T47D (cell line): ENCODE measurements around the gene NBPF26.
"Not testable (repeated sequence)": the region's sequence is repeated elsewhere in the genome, so short reads cannot be mapped to it uniquely, and the experiment has no call there.

Experiments
- DNase-seq, 2 experiments: peaks; one replicate each; pipeline versions ENCODE4 v3.0.0 to v3.0.0-alpha.2; 2011 to 2012; ENCODE audit warnings: low read depth in 1 of 2, low spot score in 1 of 2
- in situ Hi-C: cut with HindIII; loops from 2 replicates; pipeline ENCODE4 v1.10.0; 2016; ENCODE audit warnings: low sequenced_read_pairs, low pct_unique_long_range_greater_than_20kb

Gene NBPF26

DNA sequence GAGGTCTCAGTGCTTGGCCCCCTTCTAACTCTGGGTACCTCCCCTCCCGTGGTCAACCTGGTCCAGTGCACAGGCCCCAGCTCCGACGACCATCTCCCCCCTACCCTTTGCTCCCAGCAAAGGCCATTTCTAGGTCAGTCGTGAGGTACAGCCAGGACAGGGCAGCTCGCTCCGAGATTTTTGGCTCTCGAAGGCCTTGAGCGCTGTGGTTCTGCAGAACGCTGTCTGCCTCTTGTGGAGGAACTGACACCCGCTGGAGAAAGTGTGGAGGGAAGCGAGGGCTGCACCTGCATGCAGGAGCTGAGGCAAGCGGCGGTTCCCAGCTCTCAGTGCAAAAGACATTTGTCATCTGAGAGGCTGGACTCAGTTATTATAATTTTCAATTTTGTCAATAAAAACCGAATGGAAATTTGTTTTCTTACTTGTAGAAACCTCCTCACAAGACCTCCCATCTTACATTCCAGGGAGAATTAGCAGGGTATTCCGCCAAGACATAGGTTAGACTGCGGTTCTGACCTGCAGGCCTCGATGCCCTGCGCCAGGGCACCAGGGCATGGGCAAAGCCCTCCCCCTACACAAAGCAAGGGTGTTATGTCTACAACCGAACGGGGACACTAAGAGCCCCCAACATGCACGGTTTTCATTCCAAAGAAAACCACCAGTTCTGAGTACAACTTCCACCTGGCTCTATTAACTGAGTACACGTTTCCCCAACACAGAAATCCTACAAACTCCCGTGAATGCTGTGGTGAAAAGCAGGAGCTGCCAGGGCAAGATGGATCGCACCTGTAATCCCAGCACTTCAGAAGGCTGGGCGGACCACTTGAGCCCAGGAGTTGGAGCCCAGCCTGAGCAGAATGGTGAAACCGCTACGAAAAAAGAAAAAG lies 125.9 kb downstream of the NBPF26 start:
- DNase-seq, in situ Hi-C loops: not testable (repeated sequence)

DNA sequence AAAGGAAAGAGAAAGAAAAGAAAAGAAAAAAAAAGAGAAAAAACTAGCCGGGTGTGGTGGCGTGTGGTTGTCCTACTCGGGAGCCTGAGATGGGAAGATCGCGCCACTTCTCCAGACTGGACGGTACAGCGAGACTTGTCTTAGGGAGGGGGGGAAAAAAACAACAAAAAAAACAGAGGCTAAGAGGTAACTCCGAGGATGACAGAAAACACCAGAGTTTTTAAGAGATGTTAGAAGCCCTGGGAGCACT lies 126.5 kb downstream of the NBPF26 start:
- in situ Hi-C loops = not testable (repeated sequence)

GRCh38 chr1:120850537-120851421 lies 127.0 kb downstream of the NBPF26 start:
- DNase-seq = not testable (repeated sequence)

More for the DNA sequence above, 126.5 kb downstream of the NBPF26 start:
- DNase-seq = not testable (repeated sequence)

GRCh38 chr1:120858144-120858543 lies 134.4 kb downstream of the NBPF26 start:
- DNase-seq, in situ Hi-C loops: not testable (repeated sequence)

More at GRCh38 chr1:120850537-120851421, 127.0 kb downstream of the NBPF26 start:
- in situ Hi-C loops = not testable (repeated sequence)

GRCh38 chr1:120859615-120860234 lies 136.0 kb downstream of the NBPF26 start:
- in situ Hi-C loops, DNase-seq: not testable (repeated sequence)

DNA sequence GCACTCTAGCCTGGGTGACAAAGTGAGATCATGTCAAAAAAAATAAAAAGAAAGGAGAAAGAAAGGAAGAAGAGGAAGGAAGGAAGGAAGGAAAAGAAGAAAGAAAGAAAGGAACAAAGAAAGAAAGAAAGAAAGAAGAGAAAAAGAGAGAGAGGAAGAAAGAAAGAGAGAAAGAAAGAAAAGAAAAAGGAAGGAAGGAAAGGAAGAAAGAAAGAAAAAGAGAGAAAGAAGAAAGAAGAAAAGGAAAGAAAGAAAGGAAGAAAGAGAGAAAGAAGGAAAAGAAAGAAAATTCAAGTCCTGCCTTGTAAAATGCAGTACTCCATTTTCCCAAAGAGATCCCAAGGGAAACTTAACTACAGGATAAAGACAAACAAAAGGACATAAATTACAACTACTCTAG lies 154.5 kb downstream of the NBPF26 start:
- in situ Hi-C loops, DNase-seq: not testable (repeated sequence)

DNA sequence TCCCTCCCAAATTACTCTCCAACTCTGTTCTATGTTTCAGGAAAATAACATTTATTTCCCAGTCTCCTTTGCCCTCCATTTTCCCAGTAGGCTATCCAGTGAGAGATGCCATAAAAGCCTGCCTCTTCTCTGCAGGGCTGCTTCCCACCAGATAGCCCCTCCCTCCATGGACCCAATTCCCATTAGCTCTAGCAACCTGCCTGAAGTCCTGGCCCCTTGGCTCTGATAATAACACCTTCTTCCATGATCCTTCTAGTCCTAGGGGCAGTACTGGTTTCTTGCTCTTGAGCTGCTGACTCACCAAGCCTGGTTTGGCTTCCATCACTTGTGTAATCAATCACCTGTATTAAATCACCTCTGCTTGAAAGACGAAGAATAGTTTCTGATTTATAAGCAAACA lies 156.3 kb downstream of the NBPF26 start:
- DNase-seq, in situ Hi-C loops: not testable (repeated sequence)

- DNase-seq, in situ Hi-C loops: not testable (repeated sequence)
Observed at GRCh38 chr1:120881934-120882333, 158.2 kb downstream of the NBPF26 start.
